Ishikawa (cell line): Measurements from ENCODE around the gene SERPINA3.

Experiments
- CEBPB ChIP-seq: IDR thresholded peaks from 2 replicates; pipeline ENCODE4 v1.6.1; 2012
- CREB1 ChIP-seq: IDR thresholded peaks from 2 replicates; pipeline ENCODE4 v1.6.1; 2012; ENCODE audit warnings: low read depth
- EGR1 ChIP-seq: IDR thresholded peaks from 2 replicates; pipeline ENCODE4 v1.6.1; 2012
- EP300 ChIP-seq: IDR thresholded peaks from 2 replicates; pipeline ENCODE4 v1.6.1; 2012; ENCODE audit warnings: borderline replicate concordance
- RAD21 ChIP-seq: IDR thresholded peaks from 2 replicates; pipeline ENCODE4 v1.6.1; 2012; ENCODE audit warnings: low read depth
- TAF1 ChIP-seq: IDR thresholded peaks from 2 replicates; pipeline ENCODE4 v1.6.1; 2012; ENCODE audit warnings: low read depth, mild to moderate bottlenecking
- TCF12 ChIP-seq: IDR thresholded peaks from 2 replicates; pipeline ENCODE4 v1.6.1; 2012; ENCODE audit warnings: low read depth
- TEAD4 ChIP-seq: IDR thresholded peaks from 2 replicates; pipeline ENCODE4 v1.6.1; 2012
- YY1 ChIP-seq: IDR thresholded peaks from 2 replicates; pipeline ENCODE4 v1.6.1; 2012; ENCODE audit warnings: low read depth
- ZBTB7A ChIP-seq: IDR thresholded peaks from 2 replicates; pipeline ENCODE4 v1.6.1; 2012; ENCODE audit warnings: low read depth
- TF ChIP-seq, protein P1 (sequence below): IDR thresholded peaks from 2 replicates; pipeline ENCODE4 v1.6.1; 2012; ENCODE audit warnings: low read depth, mild to moderate bottlenecking
- TF ChIP-seq, protein P2 (sequence below): IDR thresholded peaks from 2 replicates; pipeline ENCODE4 v1.6.1; 2012
- TF ChIP-seq, protein P3 (sequence below): IDR thresholded peaks from 2 replicates; pipeline ENCODE4 v1.6.1; 2012

Gene SERPINA3

DNA sequence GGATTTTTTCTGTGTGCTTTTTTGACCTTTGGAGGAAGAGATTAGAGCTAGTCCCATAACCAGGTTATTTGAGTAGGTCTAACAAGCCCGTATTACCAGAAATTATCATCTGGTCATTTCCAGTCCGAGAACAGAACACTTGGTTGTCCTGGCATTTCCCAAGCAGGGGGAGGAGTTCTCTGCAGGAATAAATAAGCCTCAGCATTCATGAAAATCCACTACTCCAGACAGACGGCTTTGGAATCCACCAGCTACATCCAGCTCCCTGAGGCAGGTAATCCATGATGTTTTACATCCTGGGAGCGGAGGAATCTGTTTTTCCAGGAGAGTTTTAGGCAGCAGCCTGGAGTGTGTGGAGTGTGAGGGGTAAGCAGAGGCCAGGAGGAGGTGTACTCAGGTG lies at the start of gene SERPINA3:
Gene SERPINA3 (plus strand): TSS at position 218 of the 400 bp plus-strand sequence. CDS start 2,051 bp downstream, outside the sequence.
- TF ChIP-seq ZBTB7A (no peak), TEAD4 (no peak), CREB1 (no peak), RAD21 (no peak), TAF1 (no peak), CEBPB (no peak), EP300 (no peak)
- TF ChIP-seq, protein P1, sequence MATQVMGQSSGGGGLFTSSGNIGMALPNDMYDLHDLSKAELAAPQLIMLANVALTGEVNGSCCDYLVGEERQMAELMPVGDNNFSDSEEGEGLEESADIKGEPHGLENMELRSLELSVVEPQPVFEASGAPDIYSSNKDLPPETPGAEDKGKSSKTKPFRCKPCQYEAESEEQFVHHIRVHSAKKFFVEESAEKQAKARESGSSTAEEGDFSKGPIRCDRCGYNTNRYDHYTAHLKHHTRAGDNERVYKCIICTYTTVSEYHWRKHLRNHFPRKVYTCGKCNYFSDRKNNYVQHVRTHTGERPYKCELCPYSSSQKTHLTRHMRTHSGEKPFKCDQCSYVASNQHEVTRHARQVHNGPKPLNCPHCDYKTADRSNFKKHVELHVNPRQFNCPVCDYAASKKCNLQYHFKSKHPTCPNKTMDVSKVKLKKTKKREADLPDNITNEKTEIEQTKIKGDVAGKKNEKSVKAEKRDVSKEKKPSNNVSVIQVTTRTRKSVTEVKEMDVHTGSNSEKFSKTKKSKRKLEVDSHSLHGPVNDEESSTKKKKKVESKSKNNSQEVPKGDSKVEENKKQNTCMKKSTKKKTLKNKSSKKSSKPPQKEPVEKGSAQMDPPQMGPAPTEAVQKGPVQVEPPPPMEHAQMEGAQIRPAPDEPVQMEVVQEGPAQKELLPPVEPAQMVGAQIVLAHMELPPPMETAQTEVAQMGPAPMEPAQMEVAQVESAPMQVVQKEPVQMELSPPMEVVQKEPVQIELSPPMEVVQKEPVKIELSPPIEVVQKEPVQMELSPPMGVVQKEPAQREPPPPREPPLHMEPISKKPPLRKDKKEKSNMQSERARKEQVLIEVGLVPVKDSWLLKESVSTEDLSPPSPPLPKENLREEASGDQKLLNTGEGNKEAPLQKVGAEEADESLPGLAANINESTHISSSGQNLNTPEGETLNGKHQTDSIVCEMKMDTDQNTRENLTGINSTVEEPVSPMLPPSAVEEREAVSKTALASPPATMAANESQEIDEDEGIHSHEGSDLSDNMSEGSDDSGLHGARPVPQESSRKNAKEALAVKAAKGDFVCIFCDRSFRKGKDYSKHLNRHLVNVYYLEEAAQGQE, result no peak
- TF ChIP-seq, protein P2, sequence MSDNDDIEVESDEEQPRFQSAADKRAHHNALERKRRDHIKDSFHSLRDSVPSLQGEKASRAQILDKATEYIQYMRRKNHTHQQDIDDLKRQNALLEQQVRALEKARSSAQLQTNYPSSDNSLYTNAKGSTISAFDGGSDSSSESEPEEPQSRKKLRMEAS, result no peak

DNA sequence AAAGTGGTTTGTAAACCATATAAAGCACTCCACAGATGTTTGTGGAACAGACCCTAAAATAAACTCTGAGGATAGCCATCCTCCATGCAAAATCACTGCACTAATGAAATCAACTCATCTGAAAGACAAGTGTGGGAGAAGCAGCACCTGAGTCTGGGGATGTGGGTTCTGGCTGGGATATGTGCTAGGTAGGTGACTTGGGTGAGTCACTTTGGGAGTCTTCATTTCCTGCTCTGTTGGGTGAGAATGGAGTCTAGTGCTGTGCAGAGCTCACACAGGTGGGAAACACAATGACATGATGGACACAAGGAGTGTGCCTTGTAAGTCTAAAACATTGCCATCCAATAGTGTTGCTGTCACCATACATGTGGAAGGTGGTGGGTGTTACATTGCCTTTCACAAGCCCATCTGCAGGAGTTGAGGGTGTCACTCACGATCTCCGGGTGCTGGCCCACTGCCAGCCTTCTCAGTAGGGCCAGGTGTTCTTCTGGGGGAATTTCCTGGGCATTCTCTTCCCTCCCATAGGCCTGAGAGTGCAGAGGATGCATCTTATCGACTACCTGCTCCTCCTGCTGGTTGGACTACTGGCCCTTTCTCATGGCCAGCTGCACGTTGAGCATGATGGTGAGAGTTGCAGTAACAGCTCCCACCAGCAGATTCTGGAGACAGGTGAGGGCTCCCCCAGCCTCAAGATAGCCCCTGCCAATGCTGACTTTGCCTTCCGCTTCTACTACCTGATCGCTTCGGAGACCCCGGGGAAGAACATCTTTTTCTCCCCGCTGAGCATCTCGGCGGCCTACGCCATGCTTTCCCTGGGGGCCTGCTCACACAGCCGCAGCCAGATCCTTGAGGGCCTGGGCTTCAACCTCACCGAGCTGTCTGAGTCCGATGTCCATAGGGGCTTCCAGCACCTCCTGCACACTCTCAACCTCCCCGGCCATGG lies 49.0 kb upstream of the SERPINA3 start:
- TF ChIP-seq, protein P1, result no peak
- TF ChIP-seq ZBTB7A, result no peak
- no peak for TF ChIP-seq CREB1
- TF ChIP-seq YY1, result no peak

DNA sequence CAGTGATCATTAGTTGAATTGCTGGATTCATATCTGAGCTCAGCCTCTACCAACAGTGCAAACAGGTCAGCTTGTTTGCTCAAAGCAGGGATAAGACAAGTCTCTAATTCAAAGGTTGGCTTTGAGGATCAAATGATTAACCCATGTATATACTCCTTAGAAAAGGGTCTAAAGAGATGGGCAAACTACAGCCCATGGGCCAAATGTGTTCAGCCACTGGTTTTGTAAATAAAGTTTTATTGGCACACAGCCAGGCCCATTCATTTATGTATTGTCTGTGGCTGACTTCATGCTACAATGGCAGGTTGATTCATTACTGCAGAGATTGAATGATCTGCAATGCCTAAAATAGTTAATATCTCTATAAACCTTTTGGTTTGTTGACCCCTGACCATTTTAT lies 47.8 kb upstream of the SERPINA3 start:
- TF ChIP-seq CREB1, result no peak
- no peak for TF ChIP-seq TAF1
- no peak for TF ChIP-seq EGR1
- TF ChIP-seq ZBTB7A, result no peak
- TF ChIP-seq, protein P2, result no peak

DNA sequence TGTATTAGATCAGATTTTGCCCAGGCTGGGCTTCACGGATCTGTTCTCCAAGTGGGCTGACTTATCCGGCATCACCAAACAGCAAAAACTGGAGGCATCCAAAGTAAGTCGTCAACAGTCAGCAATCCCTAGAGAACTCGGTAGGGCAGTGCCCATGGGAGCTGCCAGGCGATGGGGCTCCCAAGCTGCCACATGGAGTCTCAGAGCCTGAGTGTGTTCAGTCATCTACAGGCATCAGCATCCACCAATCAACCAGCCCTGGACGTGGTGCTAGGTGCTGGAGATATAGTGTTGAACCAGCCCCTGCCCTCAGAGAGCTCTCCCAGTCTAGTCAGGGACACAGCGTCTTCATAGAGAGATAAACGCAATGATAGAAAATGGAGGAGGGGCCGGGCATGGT lies 44.0 kb upstream of the SERPINA3 start:
- TF ChIP-seq EP300 (no peak), ZBTB7A (no peak), TAF1 (no peak)
- TF ChIP-seq, protein P1, result no peak
- TF ChIP-seq, protein P3, sequence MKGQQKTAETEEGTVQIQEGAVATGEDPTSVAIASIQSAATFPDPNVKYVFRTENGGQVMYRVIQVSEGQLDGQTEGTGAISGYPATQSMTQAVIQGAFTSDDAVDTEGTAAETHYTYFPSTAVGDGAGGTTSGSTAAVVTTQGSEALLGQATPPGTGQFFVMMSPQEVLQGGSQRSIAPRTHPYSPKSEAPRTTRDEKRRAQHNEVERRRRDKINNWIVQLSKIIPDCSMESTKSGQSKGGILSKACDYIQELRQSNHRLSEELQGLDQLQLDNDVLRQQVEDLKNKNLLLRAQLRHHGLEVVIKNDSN, result no peak

DNA sequence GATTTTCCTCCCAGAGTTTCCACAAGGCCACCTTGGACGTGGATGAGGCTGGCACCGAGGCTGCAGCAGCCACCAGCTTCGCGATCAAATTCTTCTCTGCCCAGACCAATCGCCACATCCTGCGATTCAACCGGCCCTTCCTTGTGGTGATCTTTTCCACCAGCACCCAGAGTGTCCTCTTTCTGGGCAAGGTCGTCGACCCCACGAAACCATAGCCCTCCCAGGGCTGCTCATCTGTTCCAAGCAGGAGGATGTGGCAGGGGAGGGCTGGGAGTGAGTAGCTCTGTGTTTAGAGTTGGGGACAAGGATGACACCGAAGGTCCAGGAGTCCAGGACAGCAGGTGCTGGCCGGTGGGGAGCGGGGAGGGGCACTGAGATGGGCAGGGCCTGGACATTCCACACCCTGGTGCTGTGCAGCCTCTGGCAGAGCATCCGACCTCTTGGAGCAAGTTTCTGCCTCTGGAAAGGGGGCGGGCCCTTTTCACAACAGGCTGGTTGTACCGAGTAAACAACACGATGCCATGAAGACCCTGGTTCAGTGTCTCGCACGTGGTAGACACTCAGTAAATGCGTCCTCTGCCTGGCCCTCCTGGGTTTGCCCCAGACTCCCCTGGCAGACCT lies 42.7 kb upstream of the SERPINA3 start:
- TF ChIP-seq CREB1 (no peak), TAF1 (no peak), TCF12 (no peak)
- TF ChIP-seq, protein P1, result no peak
